HG02938 (cell line): ENCODE results near the gene TSR3.

ENCODE experiments used
- ATAC-seq: cut with Tn5 transposase; IDR thresholded peaks from one replicate; pipeline ENCODE4 v1.9.1; 2021; ENCODE audit warnings: mild to moderate bottlenecking, moderate library complexity; ENCODE audit not compliant: unreplicated experiment

Gene TSR3

GRCh38 chr16:1311738-1312466, 39.8 kb downstream of the TSR3 start:
- ATAC-seq = no peak

- no peak for ATAC-seq
Measured at GRCh38 chr16:1311212-1311737, 40.4 kb downstream of the TSR3 start.

- no peak for ATAC-seq
Measured at GRCh38 chr16:1310832-1311200, 40.9 kb downstream of the TSR3 start.

DNA sequence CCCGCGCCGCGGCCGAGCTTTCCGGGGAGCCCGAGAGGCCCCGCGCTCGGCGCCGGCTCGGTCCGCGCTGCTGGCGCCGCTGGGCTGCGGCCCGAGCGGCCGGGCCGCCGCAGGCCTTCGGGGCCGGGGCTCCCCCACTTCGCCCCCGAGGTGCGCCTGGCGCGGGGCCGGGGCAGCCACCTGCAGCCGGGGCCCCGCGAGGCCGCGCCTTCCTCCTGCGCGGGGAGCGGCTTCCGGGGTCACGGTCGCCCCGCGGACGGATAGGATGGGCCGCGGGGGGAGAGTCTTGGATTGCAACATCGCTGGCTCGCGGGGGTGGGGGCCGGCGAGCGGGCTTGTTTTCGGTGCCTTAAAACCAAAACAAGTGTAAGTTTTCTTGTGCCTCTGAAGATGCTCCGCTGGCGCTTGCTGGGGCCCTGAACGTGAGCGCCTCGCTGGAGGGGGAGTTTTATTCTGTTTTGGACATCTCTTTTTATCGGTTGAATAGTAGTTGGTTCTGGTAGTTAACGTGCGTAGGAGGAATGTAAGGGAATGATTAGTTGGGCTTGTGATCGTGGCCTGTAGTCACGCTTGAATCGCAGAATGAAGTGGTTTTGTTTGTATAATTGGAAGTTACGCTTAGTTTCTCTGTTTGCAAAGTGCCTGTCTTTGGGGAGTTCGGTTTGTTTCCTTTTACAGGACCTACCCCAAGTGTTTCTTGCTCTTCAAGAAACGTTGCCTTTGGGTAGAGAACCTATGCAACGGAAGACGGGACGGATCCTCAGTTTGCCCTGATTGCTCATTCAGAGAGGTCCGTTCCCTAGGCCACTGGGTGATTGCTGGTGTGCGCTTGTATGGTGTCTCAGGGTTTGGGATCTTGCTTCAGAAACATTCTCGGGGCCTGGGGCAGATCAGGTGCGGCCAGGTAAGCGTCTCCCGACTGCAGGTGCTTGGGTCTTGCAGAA, 41.5 kb downstream of the TSR3 start:
- ATAC-seq = peak; percentile 15

- peak; percentile 52 for ATAC-seq
Measured at GRCh38 chr16:1308977-1309885, 42.4 kb downstream of the TSR3 start, which contains the start of gene UBE2I. UBE2I (plus strand) TSS chr16:1309636; CDS start chr16:1314031, 4,395 bp downstream.

DNA sequence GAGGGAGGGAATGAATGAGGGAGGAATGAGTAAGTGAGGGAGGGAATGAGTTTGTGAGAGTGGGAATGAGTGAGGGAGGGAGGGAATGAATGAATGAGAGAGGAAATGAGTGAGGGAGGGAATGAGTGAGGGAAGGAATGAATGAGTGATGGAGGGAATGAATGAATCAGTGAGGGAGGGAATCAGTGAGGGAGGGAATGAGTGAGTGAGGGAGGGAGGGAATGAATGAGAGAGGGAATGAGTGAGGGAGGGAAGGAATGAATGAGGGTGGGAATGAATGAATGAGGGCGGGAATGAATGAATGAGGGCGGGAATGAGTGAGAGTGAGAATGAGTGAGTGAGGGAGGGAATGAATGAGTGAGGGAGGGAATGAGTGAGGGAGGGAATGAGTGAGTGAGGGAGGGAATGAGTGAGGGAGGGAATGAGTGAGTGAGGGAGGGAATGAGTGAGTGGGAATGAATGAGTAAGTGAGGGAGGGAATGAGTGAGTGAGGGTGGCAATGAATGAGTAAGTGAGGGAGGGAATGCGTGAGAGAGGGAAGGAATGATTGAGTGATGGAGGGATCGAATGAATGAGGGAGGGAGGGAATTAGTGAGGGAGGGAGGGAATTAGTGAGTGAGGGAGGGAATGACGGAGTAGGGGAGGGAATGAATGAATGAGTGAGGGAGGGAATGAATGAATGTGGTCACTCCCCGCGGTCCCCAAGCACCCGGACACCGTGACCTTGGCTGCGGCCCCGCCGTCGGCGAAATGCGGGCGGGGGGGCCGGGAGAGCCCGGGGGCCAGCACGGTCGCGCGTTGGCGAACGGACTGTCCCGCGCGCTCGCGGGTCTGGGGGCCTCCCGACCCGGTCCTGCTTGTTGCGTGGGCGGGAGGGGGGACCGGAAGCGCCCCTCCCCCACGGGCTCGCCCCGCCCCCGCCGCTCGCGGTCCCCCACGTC, 43.4 kb downstream of the TSR3 start:
- ATAC-seq = peak; percentile 22

DNA sequence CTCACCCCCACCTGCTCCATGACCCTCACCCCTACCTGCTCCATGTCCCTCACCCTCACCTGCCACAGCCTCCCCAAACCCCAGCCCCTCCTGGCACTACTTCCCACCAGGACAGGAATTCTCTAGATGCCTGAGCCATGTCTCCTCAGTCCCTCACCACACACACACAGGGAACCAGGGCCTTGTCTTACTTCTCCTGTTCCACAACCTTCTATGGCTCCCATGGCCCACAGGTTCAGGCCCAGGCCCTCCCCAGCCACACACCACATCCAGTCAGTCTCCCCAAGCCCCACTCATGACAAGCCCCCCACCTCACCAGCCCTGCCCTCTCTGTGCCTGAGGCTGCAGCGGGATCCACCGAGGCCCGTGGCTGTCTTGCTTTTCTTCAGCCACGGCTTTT, 45.3 kb downstream of the TSR3 start:
- ATAC-seq = no peak

- no peak for ATAC-seq
Measured at GRCh38 chr16:1305823-1306222, 45.9 kb downstream of the TSR3 start.

DNA sequence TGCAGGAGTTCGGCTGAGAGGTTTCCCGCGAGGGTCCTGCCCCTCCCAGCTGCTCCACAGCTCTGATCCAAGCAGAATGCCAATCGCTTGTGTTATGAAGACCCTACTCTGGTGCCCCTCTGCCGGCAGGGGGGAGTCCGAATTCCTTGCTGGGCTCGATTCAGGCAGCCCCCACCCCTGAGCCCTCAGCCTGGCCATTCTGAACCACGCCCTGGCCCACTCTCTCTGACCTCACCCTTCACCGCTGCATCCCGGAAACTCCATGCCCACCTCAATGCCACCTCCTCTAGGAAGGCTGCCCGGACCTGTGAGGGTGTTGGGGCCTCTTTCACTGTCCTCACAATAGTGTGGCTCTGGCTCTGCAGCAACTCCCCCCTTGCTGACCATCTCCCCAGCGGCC, 50.1 kb downstream of the TSR3 start:
- ATAC-seq = no peak

GRCh38 chr16:1300664-1301476, 50.8 kb downstream of the TSR3 start:
- no peak for ATAC-seq

DNA sequence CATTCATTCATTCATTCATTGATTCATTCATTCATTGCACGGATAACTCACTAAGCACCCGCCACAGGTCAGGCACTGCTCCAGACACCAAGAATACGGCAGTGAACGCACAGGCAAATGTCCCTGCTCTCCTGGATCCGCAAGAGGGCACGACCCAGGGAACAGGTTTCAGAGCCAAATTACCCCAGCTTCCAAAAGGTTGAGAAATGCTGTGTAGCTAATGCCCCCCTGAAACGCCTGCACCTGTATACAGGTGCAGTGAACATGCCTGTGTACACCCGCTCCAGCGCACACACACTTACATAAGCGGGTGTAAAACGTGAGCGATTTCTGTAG, 51.8 kb downstream of the TSR3 start:
- no peak for ATAC-seq
